Adrenal gland (tissue), 5 donors: ENCODE measurements around the gene DLL3.

Experiments
- POLR2A ChIP-seq, 2 donors: fragments of 450-650 bp; IDR thresholded peaks; one replicate each; pipeline ENCODE4 v1.6.1; 2017; ENCODE audit warnings: antibody characterized with exemption in 2 of 2, mild to moderate bottlenecking in 2 of 2, moderate library complexity in 1 of 2
- TF ChIP-seq, protein P1 (sequence below), 6 experiments: fragments of 450-650 bp in 4 of 6; fragments of 200-600 bp in 2 of 6; sonication (generic) in 1 of 6; IDR thresholded peaks; 1 replicate in 5 of 6; 2 replicates in 1 of 6; pipeline versions ENCODE4 v1.5.1 to v1.8.0; 2016 to 2021; ENCODE audit warnings: antibody characterized with exemption in 6 of 6, mild to moderate bottlenecking in 2 of 6, moderate library complexity in 1 of 6
- donor health status: DM: no; HTN: no; CAD: no.

DNA sequence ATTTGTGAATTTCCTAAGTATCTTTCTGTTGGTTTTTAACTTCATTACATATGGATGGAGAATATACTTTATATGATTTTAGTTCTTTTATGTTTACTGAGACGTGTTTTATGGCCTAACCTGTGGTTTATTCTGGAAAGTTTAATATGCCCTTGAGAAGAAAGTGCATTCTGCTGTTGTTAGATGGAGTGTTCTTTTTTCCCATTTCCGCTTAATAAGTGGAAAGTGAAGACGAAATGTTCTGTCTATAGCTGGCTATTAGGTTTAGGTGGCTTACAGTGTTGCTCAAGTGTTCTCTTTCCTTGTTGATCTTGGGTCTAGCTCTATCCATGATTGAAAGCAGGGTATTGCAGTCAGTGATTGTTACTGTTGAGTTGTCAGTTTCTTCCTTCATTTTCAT lies 35.3 kb upstream of the DLL3 start:
- TF ChIP-seq, protein P1, sequence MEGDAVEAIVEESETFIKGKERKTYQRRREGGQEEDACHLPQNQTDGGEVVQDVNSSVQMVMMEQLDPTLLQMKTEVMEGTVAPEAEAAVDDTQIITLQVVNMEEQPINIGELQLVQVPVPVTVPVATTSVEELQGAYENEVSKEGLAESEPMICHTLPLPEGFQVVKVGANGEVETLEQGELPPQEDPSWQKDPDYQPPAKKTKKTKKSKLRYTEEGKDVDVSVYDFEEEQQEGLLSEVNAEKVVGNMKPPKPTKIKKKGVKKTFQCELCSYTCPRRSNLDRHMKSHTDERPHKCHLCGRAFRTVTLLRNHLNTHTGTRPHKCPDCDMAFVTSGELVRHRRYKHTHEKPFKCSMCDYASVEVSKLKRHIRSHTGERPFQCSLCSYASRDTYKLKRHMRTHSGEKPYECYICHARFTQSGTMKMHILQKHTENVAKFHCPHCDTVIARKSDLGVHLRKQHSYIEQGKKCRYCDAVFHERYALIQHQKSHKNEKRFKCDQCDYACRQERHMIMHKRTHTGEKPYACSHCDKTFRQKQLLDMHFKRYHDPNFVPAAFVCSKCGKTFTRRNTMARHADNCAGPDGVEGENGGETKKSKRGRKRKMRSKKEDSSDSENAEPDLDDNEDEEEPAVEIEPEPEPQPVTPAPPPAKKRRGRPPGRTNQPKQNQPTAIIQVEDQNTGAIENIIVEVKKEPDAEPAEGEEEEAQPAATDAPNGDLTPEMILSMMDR (IDR thresholded peaks at IDR 0.05): no peak
- TF ChIP-seq POLR2A (IDR thresholded peaks at IDR 0.05): no peak
